ENCODE measurements around the gene OTOF. TPM values are rescaled to one million over a fixed set of nuclear protein-coding genes. Genes with fewer than 3 reads are reported as not detected.

The OTOF gene
- total and polyA plus RNA-seq, 2 experiments from 2014 or later: 0.21 to 0.23 TPM

GRCh38 chr2:26486789-26487188, 8.9 kb upstream of the OTOF start:
- Histone ChIP-seq H4K20me1 (replicated peaks; ENCODE audit: insufficient read depth) (no peaks in the 10 kb centered on the region), H3K79me2 (replicated peaks; ENCODE audit: insufficient read depth) (no peaks in the 10 kb centered on the region), H3F3A (replicated peaks; ENCODE audit: low read depth) (no peaks in the 10 kb centered on the region), H3K27me3 (ENCODE audit: insufficient read depth) (no peaks in the 10 kb centered on the region), H3K4me3 (no peak overlapping the region), H3K36me3 (ENCODE audit: insufficient read depth) (no peaks in the 10 kb centered on the region), H3K9me2 (ENCODE audit: insufficient read depth) (no peaks in the 10 kb centered on the region), H3K4me1 (ENCODE audit: insufficient read depth) (no peaks in the 10 kb centered on the region), H3K4me2 (no peak overlapping the region), H3K27ac (ENCODE audit: low read depth) (no peak overlapping the region), H2AFZ (no peak overlapping the region)
- H3K4me1 Mint-ChIP-seq: no peaks in the 10 kb centered on the region
- ATAC-seq (no peak), DNase-seq (ENCODE audit: low spot score) (no peak)
- H3K36me3 Mint-ChIP-seq (ENCODE audit: low read depth): no peaks in the 10 kb centered on the region
- no peaks in the 10 kb centered on the region for H3K9me3 Mint-ChIP-seq
- peaks cover 8% of the 10 kb centered on the region for H3K27me3 Mint-ChIP-seq (ENCODE audit: insufficient read depth, low read depth, poor library complexity)
- no peak overlapping the region for H3K27ac Mint-ChIP-seq
- no peak for TF ChIP-seq NANOG (IDR thresholded peaks at IDR 0.05; ENCODE audit: borderline replicate concordance)
- TF ChIP-seq ZNF331 (CRISPR knock-in tag; IDR thresholded peaks at IDR 0.05; ENCODE audit: low read depth): no peak
- TF ChIP-seq ZNF114 (CRISPR knock-in tag; IDR thresholded peaks at IDR 0.05): no peak
- no peak for TF ChIP-seq JUNB (IDR thresholded peaks at IDR 0.05; ENCODE audit: unreplicated experiment)
- TF ChIP-seq CTCF (conservative IDR thresholded peaks at IDR 0.05; ENCODE audit: low read depth in 2 of 2): no peak
- TF ChIP-seq REST (IDR thresholded peaks at IDR 0.05; ENCODE audit: unreplicated experiment): no peak
- no peak for TF ChIP-seq EZH2phosphoT487 (IDR thresholded peaks at IDR 0.05; ENCODE audit: unreplicated experiment)
- TF ChIP-seq ETS1 (IDR thresholded peaks at IDR 0.05): no peak
- no peak for TF ChIP-seq EZH2 (IDR thresholded peaks at IDR 0.05; ENCODE audit: low read depth, unreplicated experiment)
- no peak for TF ChIP-seq ZNF462 (CRISPR knock-in tag; IDR thresholded peaks at IDR 0.05)
- no peak for TF ChIP-seq POLR2AphosphoS5 (IDR thresholded peaks at IDR 0.05; ENCODE audit: low read depth)
- no peak for TF ChIP-seq CREB1 (CRISPR knock-in tag; IDR thresholded peaks at IDR 0.05; ENCODE audit: low read depth)
- no peak for TF ChIP-seq STAT1 (IDR thresholded peaks at IDR 0.05; ENCODE audit: unreplicated experiment)
- H3K4me3 Mint-ChIP-seq: no peak overlapping the region

All from GM23338 (cell line).